Measurements from ENCODE around the gene BMS1. TPM values are rescaled to one million over a fixed set of nuclear protein-coding genes. Genes with fewer than 3 reads are reported as not detected.

BMS1 gene
- total and polyA plus RNA-seq, 3 donors from 2014 or later = 14.9 to 25.5 (median 23.5) TPM

GRCh38 chr10:42755028-42755451 is 27.6 kb upstream of the BMS1 start:
- intact Hi-C loops (cut with DNase I; ENCODE audit: low total_unique reads) = no loop called here

DNA sequence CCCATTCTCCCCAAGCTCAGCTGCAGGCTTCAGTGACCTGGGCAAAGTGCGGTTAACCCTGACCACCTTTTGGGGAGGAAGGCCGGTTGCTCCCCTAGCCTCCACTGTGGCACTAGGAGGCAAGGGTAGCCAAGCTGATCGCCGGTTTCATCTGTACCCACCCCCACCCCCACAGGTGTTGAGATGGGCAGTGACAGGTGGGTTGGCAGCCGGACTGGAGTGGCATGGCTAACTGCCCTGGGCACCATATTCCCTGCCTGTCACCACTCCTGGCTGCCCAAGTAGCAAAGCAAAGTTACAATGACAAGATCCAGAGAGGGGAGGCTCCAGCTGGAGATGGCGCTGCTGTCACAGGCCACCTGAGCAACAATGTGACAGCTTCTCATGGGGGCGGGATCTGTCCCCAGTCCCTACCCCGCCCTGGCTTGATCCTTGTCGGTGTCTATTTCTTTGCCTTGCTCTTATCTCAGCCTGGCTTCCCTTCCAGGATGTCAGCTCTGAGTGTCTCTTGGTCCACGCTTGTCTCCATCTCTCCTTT is 27.0 kb upstream of the BMS1 start:
- no peak for TF ChIP-seq POLR2A (IDR thresholded peaks at IDR 0.05)
- no peak for TF ChIP-seq CTCF (IDR thresholded peaks at IDR 0.05)
- H3K27ac ChIP-seq = no peak overlapping the region
- intact Hi-C loops (cut with DNase I; ENCODE audit: low total_unique reads) = no loop called here
- no peaks in the 10 kb centered on the region for H3K9me3 ChIP-seq
- no peaks in the 10 kb centered on the region for H3K27me3 ChIP-seq
- H3K4me3 ChIP-seq = no peak overlapping the region
- no peaks in the 10 kb centered on the region for H3K4me1 ChIP-seq
- peak; percentile 57 for DNase-seq
- 54 to 64% methylated on average over 5 to 10 of the region's 10 CpGs for WGBS, 2 donors
- H3K36me3 ChIP-seq (ENCODE audit: low read depth, missing control alignments) = no peaks in the 10 kb centered on the region

More at GRCh38 chr10:42755028-42755451, 27.6 kb upstream of the BMS1 start:
- Histone ChIP-seq H3K27me3 (no peaks in the 10 kb centered on the region), H3K36me3 (ENCODE audit: low read depth, missing control alignments) (no peaks in the 10 kb centered on the region), H3K27ac (no peak overlapping the region), H3K4me3 (peak overlapping the region; percentile 51 to 61), H3K9me3 (no peaks in the 10 kb centered on the region), H3K4me1 (no peaks in the 10 kb centered on the region)
- no peak for TF ChIP-seq POLR2A (IDR thresholded peaks at IDR 0.05)
- no peak for TF ChIP-seq CTCF (IDR thresholded peaks at IDR 0.05)
- DNase-seq = no peak
- 0 to 6% methylated on average over 11 to 19 of the region's 45 CpGs for WGBS, 2 donors

DNA sequence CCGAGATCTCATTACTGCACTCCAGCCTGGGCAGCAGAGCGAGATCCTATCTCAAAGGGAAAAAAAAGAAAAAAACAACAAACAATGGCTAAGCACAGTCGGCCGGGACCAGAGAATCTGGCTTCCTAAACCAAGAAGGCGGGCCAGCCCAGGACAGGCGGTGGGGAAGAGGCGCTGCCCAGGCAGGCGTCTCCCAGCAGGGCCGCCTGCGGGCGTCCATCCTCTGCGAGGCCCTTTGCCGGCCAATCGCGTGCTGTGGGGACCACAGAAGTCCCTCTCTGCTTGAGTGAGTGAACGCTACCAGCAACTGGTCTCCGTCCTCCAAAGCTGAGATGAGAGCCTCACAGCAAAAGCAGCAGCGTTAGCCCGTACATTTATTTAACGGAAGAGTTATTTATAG is 14.7 kb upstream of the BMS1 start:
- H3K36me3 ChIP-seq (ENCODE audit: low read depth, missing control alignments) = no peaks in the 10 kb centered on the region
- H3K4me1 ChIP-seq = peaks cover 6% of the 10 kb centered on the region
- no peak overlapping the region for H3K4me3 ChIP-seq
- H3K27ac ChIP-seq = no peak overlapping the region
- H3K9me3 ChIP-seq = no peaks in the 10 kb centered on the region
- intact Hi-C loops (cut with DNase I; ENCODE audit: low total_unique reads) = no loop called here
- TF ChIP-seq CTCF (IDR thresholded peaks at IDR 0.05) (no peak), POLR2A (IDR thresholded peaks at IDR 0.05) (no peak)
- WGBS, 2 donors = 58 to 73% methylated on average over 20 of the region's 20 CpGs
- DNase-seq = no peak
- H3K27me3 ChIP-seq = no peaks in the 10 kb centered on the region

GRCh38 chr10:42768581-42769152 is 13.9 kb upstream of the BMS1 start:
- H3K27me3 ChIP-seq = no peaks in the 10 kb centered on the region
- H3K36me3 ChIP-seq (ENCODE audit: low read depth, missing control alignments) = no peaks in the 10 kb centered on the region
- peaks cover 6% of the 10 kb centered on the region for H3K4me1 ChIP-seq
- H3K27ac ChIP-seq = no peak overlapping the region
- DNase-seq = peak; percentile 41
- no peak overlapping the region for H3K4me3 ChIP-seq
- H3K9me3 ChIP-seq = no peaks in the 10 kb centered on the region
- WGBS, 2 donors = 37 to 38% methylated on average over 18 of the region's 18 CpGs
- intact Hi-C loops (cut with DNase I; ENCODE audit: low total_unique reads) = no loop called here
- TF ChIP-seq CTCF (IDR thresholded peaks at IDR 0.05) = no peak
- TF ChIP-seq POLR2A (IDR thresholded peaks at IDR 0.05) = no peak

GRCh38 chr10:42769173-42769572 is 13.4 kb upstream of the BMS1 start:
- Histone ChIP-seq H3K4me1 (peaks cover 6% of the 10 kb centered on the region), H3K36me3 (ENCODE audit: low read depth, missing control alignments) (no peaks in the 10 kb centered on the region), H3K9me3 (no peaks in the 10 kb centered on the region), H3K27me3 (no peaks in the 10 kb centered on the region), H3K4me3 (no peak overlapping the region), H3K27ac (peak overlapping the region in 1 of 2 donors; percentile 59)
- intact Hi-C loops (cut with DNase I; ENCODE audit: low total_unique reads) = no loop called here
- WGBS, 2 donors = 49 to 57% methylated on average over 7 to 10 of the region's 10 CpGs
- DNase-seq = no peak
- no peak for TF ChIP-seq CTCF (IDR thresholded peaks at IDR 0.05)
- no peak for TF ChIP-seq POLR2A (IDR thresholded peaks at IDR 0.05)

All from testis (tissue), 3 donors.